Left ventricle myocardium inferior (tissue), 1 donor: ENCODE measurements around the gene ACAN. TPM values are rescaled to one million over a fixed set of nuclear protein-coding genes. Genes with fewer than 3 reads are reported as not detected.
A peak's percentile ranks its signal among the peaks of the same experiment; 100 is the strongest.
"Not testable (repeated sequence)": the region's sequence is repeated elsewhere in the genome, so short reads cannot be mapped to it uniquely, and the experiment has no call there.

Experiments used
- DNase-seq: peaks from one replicate; pipeline ENCODE4 v3.0.0-alpha.2; 2020
- H3K27ac ChIP-seq: fragments of 200-600 bp; replicated peaks from 2 replicates; pipeline ENCODE4 v1.8.0; 2021
- H3K27me3 ChIP-seq: fragments of 200-600 bp; 2 replicates; pipeline ENCODE4 v1.8.0; 2021; ENCODE audit warnings: low read depth
- H3K36me3 ChIP-seq: fragments of 200-600 bp; 2 replicates; pipeline ENCODE4 v1.8.0; 2021
- H3K4me1 ChIP-seq: fragments of 200-600 bp; 2 replicates; pipeline ENCODE4 v1.8.0; 2021
- H3K4me3 ChIP-seq: fragments of 200-600 bp; 2 replicates; pipeline ENCODE4 v1.8.0; 2021; ENCODE audit warnings: mild to moderate bottlenecking, moderate library complexity
- H3K9me3 ChIP-seq: fragments of 200-600 bp; replicated peaks from 2 replicates; pipeline ENCODE4 v1.8.0; 2021
- intact Hi-C: fragments of 100-400 bp; cut with micrococcal nuclease; formaldehyde crosslinking; loops from one replicate; pipeline ENCODE4 v1.11.0; 2022
- total RNA-seq: library from RNA; stranded (reverse); fragmentation: NEBNext Ultra II Directional; extraction: Animal tissue kit (Norgen Biotek cat#: 25700); gene quantifications from one replicate; pipeline ENCODE4 v1.2.1, GENCODE V29; 2021
- TF ChIP-seq, protein P1 (sequence below): fragments of 200-600 bp; IDR thresholded peaks from 2 replicates; pipeline ENCODE4 v1.8.0; 2021; ENCODE audit warnings: antibody characterized with exemption, mild to moderate bottlenecking, borderline replicate concordance
- donor health status: DM: no; HTN: yes; CAD: no; lungs with severe emphysema.

The ACAN gene
- total RNA-seq, 1 donor from 2014 or later, result not detected

- intact Hi-C loops, result no loop called here
- Histone ChIP-seq H3K4me3 (no peak overlapping the region), H3K27me3 (no peaks in the 10 kb centered on the region), H3K9me3 (no peaks in the 10 kb centered on the region), H3K27ac (no peak overlapping the region), H3K36me3 (no peaks in the 10 kb centered on the region), H3K4me1 (peaks cover 56% of the 10 kb centered on the region)
- TF ChIP-seq, protein P1, sequence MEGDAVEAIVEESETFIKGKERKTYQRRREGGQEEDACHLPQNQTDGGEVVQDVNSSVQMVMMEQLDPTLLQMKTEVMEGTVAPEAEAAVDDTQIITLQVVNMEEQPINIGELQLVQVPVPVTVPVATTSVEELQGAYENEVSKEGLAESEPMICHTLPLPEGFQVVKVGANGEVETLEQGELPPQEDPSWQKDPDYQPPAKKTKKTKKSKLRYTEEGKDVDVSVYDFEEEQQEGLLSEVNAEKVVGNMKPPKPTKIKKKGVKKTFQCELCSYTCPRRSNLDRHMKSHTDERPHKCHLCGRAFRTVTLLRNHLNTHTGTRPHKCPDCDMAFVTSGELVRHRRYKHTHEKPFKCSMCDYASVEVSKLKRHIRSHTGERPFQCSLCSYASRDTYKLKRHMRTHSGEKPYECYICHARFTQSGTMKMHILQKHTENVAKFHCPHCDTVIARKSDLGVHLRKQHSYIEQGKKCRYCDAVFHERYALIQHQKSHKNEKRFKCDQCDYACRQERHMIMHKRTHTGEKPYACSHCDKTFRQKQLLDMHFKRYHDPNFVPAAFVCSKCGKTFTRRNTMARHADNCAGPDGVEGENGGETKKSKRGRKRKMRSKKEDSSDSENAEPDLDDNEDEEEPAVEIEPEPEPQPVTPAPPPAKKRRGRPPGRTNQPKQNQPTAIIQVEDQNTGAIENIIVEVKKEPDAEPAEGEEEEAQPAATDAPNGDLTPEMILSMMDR, result no peak
- peak; percentile 3 for DNase-seq
These were observed 112.1 kb downstream of the ACAN start for GRCh38 chr15:88915354-88915753.

- TF ChIP-seq, protein P1, result no peak
- H3K4me3 ChIP-seq, result no peak overlapping the region
- H3K27ac ChIP-seq, result peak overlapping the region; percentile 69
- intact Hi-C loops, result no loop called here
- no peak for DNase-seq
- H3K36me3 ChIP-seq, result no peaks in the 10 kb centered on the region
- no peaks in the 10 kb centered on the region for H3K9me3 ChIP-seq
- H3K4me1 ChIP-seq, result peaks cover 32% of the 10 kb centered on the region
- no peaks in the 10 kb centered on the region for H3K27me3 ChIP-seq
These were observed 114.5 kb downstream of the ACAN start for GRCh38 chr15:88917760-88918159.

DNA sequence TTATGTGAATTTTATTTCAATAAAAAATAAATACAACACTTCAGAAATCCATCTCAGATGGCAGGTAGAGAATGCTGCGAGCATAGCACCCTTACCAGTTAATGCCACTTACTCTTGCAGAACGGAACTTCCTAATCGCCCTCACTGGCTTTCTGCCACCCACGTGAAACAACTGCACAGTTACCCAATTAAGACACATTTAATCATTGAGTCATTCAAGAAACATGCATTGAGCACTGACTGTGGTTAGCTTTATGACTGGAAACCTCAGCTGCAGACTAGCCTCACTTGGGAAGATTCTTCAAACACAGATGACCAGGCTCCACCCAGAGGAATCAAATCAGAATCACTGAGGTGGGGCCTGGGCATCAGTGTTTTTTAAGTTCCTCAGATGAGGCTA lies 115.5 kb downstream of the ACAN start:
- TF ChIP-seq, protein P1, result no peak
- intact Hi-C loops, result no loop called here
- H3K36me3 ChIP-seq, result no peaks in the 10 kb centered on the region
- peaks cover 22% of the 10 kb centered on the region for H3K4me1 ChIP-seq
- DNase-seq, result peak; percentile 74
- H3K27ac ChIP-seq, result peak overlapping the region; percentile 69
- H3K27me3 ChIP-seq, result no peaks in the 10 kb centered on the region
- H3K4me3 ChIP-seq, result no peak overlapping the region
- no peaks in the 10 kb centered on the region for H3K9me3 ChIP-seq

- no peak for DNase-seq
- Histone ChIP-seq H3K36me3 (no peaks in the 10 kb centered on the region), H3K27ac (no peak overlapping the region), H3K27me3 (no peaks in the 10 kb centered on the region), H3K9me3 (no peaks in the 10 kb centered on the region), H3K4me3 (no peak overlapping the region), H3K4me1 (peaks cover 22% of the 10 kb centered on the region)
- intact Hi-C loops, result no loop called here
- TF ChIP-seq, protein P1, result no peak
These were observed 117.1 kb downstream of the ACAN start for GRCh38 chr15:88920186-88920891.

- DNase-seq, H3K27ac ChIP-seq, H3K4me3 ChIP-seq, intact Hi-C loops, H3K36me3 ChIP-seq, H3K9me3 ChIP-seq, H3K27me3 ChIP-seq: not testable (repeated sequence)
- peaks cover 29% of the 10 kb centered on the region for H3K4me1 ChIP-seq
These were observed 117.7 kb downstream of the ACAN start for GRCh38 chr15:88920892-88921435.

Other genes starting within 250 kb of the ACAN start
- gene AEN, start 182.1 kb upstream of the ACAN start, total RNA-seq, result 10.3 TPM
- gene ISG20, start 164.4 kb upstream of the ACAN start, total RNA-seq, result 3.1 TPM
- gene HAPLN3, start 92.1 kb downstream of the ACAN start, total RNA-seq, result 3.2 TPM
- gene MFGE8, start 109.9 kb downstream of the ACAN start, total RNA-seq, result 421 TPM